ENCODE measurements around the gene SNX7. TPM values are rescaled to one million over a fixed set of nuclear protein-coding genes. Genes with fewer than 3 reads are reported as not detected.
A peak's percentile ranks its signal among the peaks of the same experiment; 100 is the strongest.

Gene SNX7
- total and polyA plus RNA-seq, 8 donors = 11.1 to 38.9 (median 24.5) TPM

DNA sequence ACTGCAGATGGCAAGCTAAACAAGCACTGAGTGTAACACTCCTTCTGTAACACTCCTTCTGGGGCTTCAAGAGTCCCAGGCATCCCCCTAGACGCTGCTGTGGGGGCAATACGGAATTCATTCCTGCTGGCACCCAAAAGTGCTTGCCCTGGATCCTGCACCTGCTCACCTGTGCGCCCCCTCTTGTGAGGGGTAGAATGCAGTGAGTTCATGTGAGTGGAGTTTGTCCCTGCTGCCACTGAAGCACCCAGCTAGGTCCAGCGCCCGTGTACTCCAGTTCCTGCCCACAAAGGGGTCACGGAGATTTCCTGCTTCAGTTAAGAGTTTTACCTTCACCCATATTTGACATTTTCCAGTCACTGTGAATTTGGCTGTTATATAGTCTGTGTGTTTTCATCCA lies 130.0 kb downstream of the SNX7 start:
- peaks cover 0 to 4% (median 2%) of the 10 kb centered on the region in 4 donors for H3K9me3 ChIP-seq
- H3K4me1 ChIP-seq = no peaks in the 10 kb centered on the region
- intact Hi-C loops (cut with DNase I; ENCODE audit: low total_unique reads) = no loop called here
- no peak for TF ChIP-seq POLR2AphosphoS5 (IDR thresholded peaks at IDR 0.05)
- H3K36me3 ChIP-seq = no peaks in the 10 kb centered on the region
- 70 to 84% (median 74%) methylated on average over 4 to 6 of the region's 6 CpGs for WGBS, 5 donors
- DNase-seq = no peak
- no peak overlapping the region for H3K4me3 ChIP-seq
- H3K27ac ChIP-seq = no peak overlapping the region
- H3K27me3 ChIP-seq = no peaks in the 10 kb centered on the region

- H3K4me1 ChIP-seq = no peaks in the 10 kb centered on the region
- WGBS, 5 donors = 13 to 36% (median 27%) methylated on average over 1 of the region's 1 CpG
- H3K4me3 ChIP-seq = no peak overlapping the region
- intact Hi-C loops (cut with DNase I; ENCODE audit: low total_unique reads) = no loop called here
- DNase-seq = peak in 1 of 2 donors; percentile 29
- H3K36me3 ChIP-seq = no peaks in the 10 kb centered on the region
- TF ChIP-seq CTCF (IDR thresholded peaks at IDR 0.05) (no peak), POLR2A (IDR thresholded peaks at IDR 0.05) (no peak), POLR2AphosphoS5 (IDR thresholded peaks at IDR 0.05) (no peak), EP300 (IDR thresholded peaks at IDR 0.05) (no peak)
- no peaks in the 10 kb centered on the region for H3K27me3 ChIP-seq
- H3K9me3 ChIP-seq = no peaks in the 10 kb centered on the region
- H3K27ac ChIP-seq = no peak overlapping the region
These were observed 130.6 kb downstream of the SNX7 start for GRCh38 chr1:98792123-98792522.

- H3K4me3 ChIP-seq = no peak overlapping the region
- no peak for TF ChIP-seq CTCF (IDR thresholded peaks at IDR 0.05)
- no peak for TF ChIP-seq EP300 (IDR thresholded peaks at IDR 0.05)
- TF ChIP-seq POLR2A (IDR thresholded peaks at IDR 0.05) = no peak
- no peak for TF ChIP-seq POLR2AphosphoS5 (IDR thresholded peaks at IDR 0.05)
- 50 to 70% (median 55%) methylated on average over 3 of the region's 3 CpGs for WGBS, 5 donors
- no peaks in the 10 kb centered on the region for H3K4me1 ChIP-seq
- no peak for DNase-seq
- no peaks in the 10 kb centered on the region for H3K36me3 ChIP-seq
- no peaks in the 10 kb centered on the region for H3K9me3 ChIP-seq
- H3K27ac ChIP-seq = no peak overlapping the region
- intact Hi-C loops (cut with DNase I; ENCODE audit: low total_unique reads) = no loop called here
- no peaks in the 10 kb centered on the region for H3K27me3 ChIP-seq
These were observed 131.6 kb downstream of the SNX7 start for GRCh38 chr1:98793136-98793535.

- TF ChIP-seq EP300 (IDR thresholded peaks at IDR 0.05) = no peak
- TF ChIP-seq CTCF (IDR thresholded peaks at IDR 0.05) = peak in 5 of 7 experiments; percentile 28 to 62 (median 54)
- no peak for TF ChIP-seq POLR2A (IDR thresholded peaks at IDR 0.05)
- no peaks in the 10 kb centered on the region for H3K4me1 ChIP-seq
- 12 to 23% (median 17%) methylated on average over 3 of the region's 3 CpGs for WGBS, 5 donors
- no peaks in the 10 kb centered on the region for H3K9me3 ChIP-seq
- H3K36me3 ChIP-seq = no peaks in the 10 kb centered on the region
- no peak overlapping the region for H3K27ac ChIP-seq
- intact Hi-C loops (cut with DNase I; ENCODE audit: low total_unique reads) = no loop called here
- DNase-seq = peak in 1 of 2 donors; percentile 89
- H3K4me3 ChIP-seq = no peak overlapping the region
- no peaks in the 10 kb centered on the region for H3K27me3 ChIP-seq
These were observed 132.8 kb downstream of the SNX7 start for GRCh38 chr1:98794196-98794886.

DNA sequence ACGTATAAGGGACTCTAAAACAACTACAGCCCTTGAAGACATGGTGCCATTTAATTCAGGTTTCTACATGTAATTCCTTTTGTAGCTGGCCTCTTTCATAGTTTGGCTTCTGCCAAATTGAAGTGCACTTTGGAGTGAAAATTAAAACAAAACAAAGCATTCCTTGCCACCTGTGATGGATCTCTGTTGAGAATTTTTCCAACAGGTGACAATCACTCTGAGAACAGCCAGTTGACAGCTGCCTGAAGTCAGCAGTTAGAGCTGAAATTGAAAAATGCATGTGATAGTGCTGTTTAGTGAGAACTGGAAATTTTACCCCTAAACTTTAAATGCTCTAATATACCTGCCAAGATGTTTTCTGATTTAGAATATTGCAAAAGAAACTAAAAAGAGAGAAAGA lies 134.5 kb downstream of the SNX7 start:
- intact Hi-C loops (cut with DNase I; ENCODE audit: low total_unique reads) = no loop called here
- Histone ChIP-seq H3K27me3 (no peaks in the 10 kb centered on the region), H3K36me3 (no peaks in the 10 kb centered on the region), H3K9me3 (no peaks in the 10 kb centered on the region), H3K4me1 (no peaks in the 10 kb centered on the region), H3K4me3 (no peak overlapping the region), H3K27ac (no peak overlapping the region)
- 52 to 90% (median 78%) methylated on average over 1 of the region's 1 CpG for WGBS, 5 donors
- DNase-seq = no peak
- no peak for TF ChIP-seq EP300 (IDR thresholded peaks at IDR 0.05)
- TF ChIP-seq CTCF (IDR thresholded peaks at IDR 0.05) = no peak
- no peak for TF ChIP-seq POLR2A (IDR thresholded peaks at IDR 0.05)
- no peak for TF ChIP-seq POLR2AphosphoS5 (IDR thresholded peaks at IDR 0.05)

Measured in stomach (tissue), 9 donors.